ENCODE results near the gene TRAF2.
"Not testable (repeated sequence)": the region's sequence is repeated elsewhere in the genome, so short reads cannot be mapped to it uniquely, and the experiment has no call there.

The TRAF2 gene

GRCh38 chr9:136840877-136841645 lies 45.3 kb upstream of the TRAF2 start:
- peak; percentile 27; the same call in 1 of the 2 replicates for TF ChIP-seq POLR2AphosphoS5 (IDR thresholded peaks at IDR 0.05; ENCODE audit: low read depth, low read length)
- no peak for TF ChIP-seq REST (IDR thresholded peaks at IDR 0.05; ENCODE audit: insufficient read depth in 1 of 2, low read depth in 2 of 2, low read length in 2 of 2)

- TF ChIP-seq SIN3A (IDR thresholded peaks at IDR 0.05; ENCODE audit: borderline replicate concordance, insufficient read depth, low read length); POLR2AphosphoS5 (IDR thresholded peaks at IDR 0.05; ENCODE audit: low read depth, low read length); REST (IDR thresholded peaks at IDR 0.05; ENCODE audit: insufficient read depth in 1 of 2, low read depth in 2 of 2, low read length in 2 of 2): not testable (repeated sequence)
These were observed 43.9 kb upstream of the TRAF2 start, which contains the start of gene AJM1 for GRCh38 chr9:136842380-136842948. TSS of gene AJM1 (plus strand) at chr9:136842478. CDS start at chr9:136844415, 1,937 bp downstream.

- TF ChIP-seq POLR2AphosphoS5 (IDR thresholded peaks at IDR 0.05; ENCODE audit: low read depth, low read length), result no peak
- TF ChIP-seq FOXP2 (optimal IDR thresholded peaks at IDR 0.05; ENCODE audit: borderline replicate concordance, extremely low read depth, extremely low read length, insufficient read depth), result no peak
- no peak for TF ChIP-seq TAF1 (IDR thresholded peaks at IDR 0.05; ENCODE audit: borderline replicate concordance, insufficient read depth, low read length)
These were observed 41.4 kb upstream of the TRAF2 start for GRCh38 chr9:136844761-136845464.

- no peak for TF ChIP-seq REST (IDR thresholded peaks at IDR 0.05; ENCODE audit: insufficient read depth in 1 of 2, low read depth in 2 of 2, low read length in 2 of 2)
- no peak for TF ChIP-seq POLR2AphosphoS5 (IDR thresholded peaks at IDR 0.05; ENCODE audit: low read depth, low read length)
- TF ChIP-seq SIN3A (IDR thresholded peaks at IDR 0.05; ENCODE audit: borderline replicate concordance, insufficient read depth, low read length), result no peak
- no peak for TF ChIP-seq TAF1 (IDR thresholded peaks at IDR 0.05; ENCODE audit: borderline replicate concordance, insufficient read depth, low read length)
- TF ChIP-seq FOXP2 (optimal IDR thresholded peaks at IDR 0.05; ENCODE audit: borderline replicate concordance, extremely low read depth, extremely low read length, insufficient read depth), result no peak
These were observed 40.7 kb upstream of the TRAF2 start for GRCh38 chr9:136845465-136846260.

- TF ChIP-seq SIN3A (IDR thresholded peaks at IDR 0.05; ENCODE audit: borderline replicate concordance, insufficient read depth, low read length) (no peak), REST (IDR thresholded peaks at IDR 0.05; ENCODE audit: insufficient read depth in 1 of 2, low read depth in 2 of 2, low read length in 2 of 2) (no peak), POLR2AphosphoS5 (IDR thresholded peaks at IDR 0.05; ENCODE audit: low read depth, low read length) (no peak), FOXP2 (optimal IDR thresholded peaks at IDR 0.05; ENCODE audit: borderline replicate concordance, extremely low read depth, extremely low read length, insufficient read depth) (no peak), TAF1 (IDR thresholded peaks at IDR 0.05; ENCODE audit: borderline replicate concordance, insufficient read depth, low read length) (no peak)
These were observed 39.8 kb upstream of the TRAF2 start for GRCh38 chr9:136846376-136847087.
